Trophoblast cell (in vitro differentiated cells and primary cell): ENCODE results near the gene PKD2.

Experiments used
- DNase-seq, 2 donors: peaks; one replicate each; pipeline ENCODE4 v3.0.0-alpha.2; 2016
- H2AFZ ChIP-seq: 2 replicates; pipeline ENCODE4 v1.6.1; 2013; ENCODE audit warnings: low read length, moderate library complexity, mild to moderate bottlenecking; ENCODE audit not compliant: insufficient read depth, poor library complexity
- H2AK5ac ChIP-seq: 2 replicates; pipeline ENCODE4 v1.6.1; 2013; ENCODE audit warnings: mild to moderate bottlenecking, low read length
- H2BK120ac ChIP-seq: 2 replicates; pipeline ENCODE4 v1.6.1; 2013; ENCODE audit warnings: low read length, mild to moderate bottlenecking, moderate library complexity; ENCODE audit not compliant: insufficient read depth, poor library complexity
- H2BK12ac ChIP-seq: 2 replicates; pipeline ENCODE4 v1.6.1; 2013; ENCODE audit warnings: mild to moderate bottlenecking, low read length, moderate library complexity
- H2BK5ac ChIP-seq: 2 replicates; pipeline ENCODE4 v1.6.1; 2013; ENCODE audit warnings: low read length, low read depth, moderate library complexity, mild to moderate bottlenecking; ENCODE audit not compliant: poor library complexity
- H3K14ac ChIP-seq: 2 replicates; pipeline ENCODE4 v1.6.1; 2013; ENCODE audit warnings: mild to moderate bottlenecking, low read length
- H3K18ac ChIP-seq: 2 replicates; pipeline ENCODE4 v1.6.1; 2013; ENCODE audit warnings: mild to moderate bottlenecking, low read length
- H3K23ac ChIP-seq: 2 replicates; pipeline ENCODE4 v1.6.1; 2013; ENCODE audit warnings: low read length
- H3K27ac ChIP-seq: 2 replicates; pipeline ENCODE4 v1.5.1; 2013; ENCODE audit warnings: low read depth, mild to moderate bottlenecking, inconsistent platforms, low read length, moderate library complexity
- H3K27me3 ChIP-seq: 2 replicates; pipeline ENCODE4 v1.6.1; 2013; ENCODE audit warnings: inconsistent platforms, mild to moderate bottlenecking, low read length, moderate library complexity; ENCODE audit not compliant: insufficient read depth
- H3K36me3 ChIP-seq, 2 experiments: 1 replicate in 1 of 2; 2 replicates in 1 of 2; pipeline ENCODE4 v1.6.1; 2013; ENCODE audit warnings: low read length in 2 of 2, mild to moderate bottlenecking in 2 of 2, moderate library complexity in 1 of 2; ENCODE audit not compliant: insufficient read depth in 2 of 2, control insufficient read depth in 1 of 2
- H3K4ac ChIP-seq: 2 replicates; pipeline ENCODE4 v1.6.1; 2013; ENCODE audit warnings: low read depth, mild to moderate bottlenecking, low read length, moderate library complexity
- H3K4me1 ChIP-seq, 2 experiments: 1 replicate in 1 of 2; 2 replicates in 1 of 2; pipeline ENCODE4 v1.6.1; 2013; ENCODE audit warnings: low read length in 2 of 2, mild to moderate bottlenecking in 2 of 2, moderate library complexity in 1 of 2; ENCODE audit not compliant: insufficient read depth in 2 of 2, control insufficient read depth in 1 of 2
- H3K4me2 ChIP-seq: 2 replicates; pipeline ENCODE4 v1.6.1; 2013; ENCODE audit warnings: inconsistent platforms, mild to moderate bottlenecking, low read length, moderate library complexity
- H3K4me3 ChIP-seq: 2 replicates; pipeline ENCODE4 v1.5.1; 2013; ENCODE audit warnings: mild to moderate bottlenecking, low read depth, low read length, inconsistent platforms
- H3K79me1 ChIP-seq: one replicate; pipeline ENCODE4 v1.6.1; 2013; ENCODE audit warnings: low read length
- H3K79me2 ChIP-seq: 2 replicates; pipeline ENCODE4 v1.6.1; 2013; ENCODE audit warnings: low read length, mild to moderate bottlenecking; ENCODE audit not compliant: control insufficient read depth, insufficient read depth, poor library complexity
- H3K9ac ChIP-seq: 2 replicates; pipeline ENCODE4 v1.6.1; 2013; ENCODE audit warnings: mild to moderate bottlenecking, low read length
- H3K9me3 ChIP-seq: 2 replicates; pipeline ENCODE4 v1.6.1; 2013; ENCODE audit warnings: low read depth, mild to moderate bottlenecking, control low read depth, inconsistent platforms, low read length; ENCODE audit not compliant: insufficient read depth
- H4K12ac ChIP-seq: 2 replicates; pipeline ENCODE4 v1.6.1; 2013; ENCODE audit warnings: low read depth, mild to moderate bottlenecking, low read length, moderate library complexity
- H4K8ac ChIP-seq: 2 replicates; pipeline ENCODE4 v1.6.1; 2013; ENCODE audit warnings: low read depth, mild to moderate bottlenecking, low read length, moderate library complexity
- H4K91ac ChIP-seq: one replicate; pipeline ENCODE4 v1.6.1; 2013; ENCODE audit warnings: low read depth, mild to moderate bottlenecking, low read length, moderate library complexity
- WGBS: extraction: QIAGEN DNeasy Blood & Tissue Kit; methylation state at CpG from one replicate; pipeline ENCODE4 v1.1.7; 2013; ENCODE audit warnings: missing lambda C conversion rate; ENCODE audit not compliant: insufficient read length, insufficient coverage; ENCODE audit errors: extremely low coverage; 5-methylcytosine and 5-hydroxymethylcytosine counted together

PKD2 gene

GRCh38 chr4:88015659-88016295 lies 8.3 kb downstream of the PKD2 start:
- no peak overlapping the region for H4K91ac ChIP-seq
- H2AFZ ChIP-seq, result no peak overlapping the region
- H3K27me3 ChIP-seq, result no peaks in the 10 kb centered on the region
- H3K27ac ChIP-seq, result no peak overlapping the region
- DNase-seq, result no peak
- no peaks in the 10 kb centered on the region for H3K9me3 ChIP-seq
- H2BK5ac ChIP-seq, result no peak overlapping the region
- WGBS, result no CpG with 5 or more reads among the region's 10 CpGs
- no peak overlapping the region for H2AK5ac ChIP-seq
- no peak overlapping the region for H4K8ac ChIP-seq
- H3K23ac ChIP-seq, result no peak overlapping the region
- H3K36me3 ChIP-seq, result peaks cover 2 to 5% of the 10 kb centered on the region in 2 experiments
- H3K4ac ChIP-seq, result no peak overlapping the region
- no peak overlapping the region for H2BK12ac ChIP-seq
- H4K12ac ChIP-seq, result no peak overlapping the region
- H3K14ac ChIP-seq, result no peak overlapping the region
- no peak overlapping the region for H3K4me2 ChIP-seq
- no peak overlapping the region for H3K9ac ChIP-seq
- peaks cover 0 to 4% of the 10 kb centered on the region in 2 experiments for H3K4me1 ChIP-seq
- peaks cover 1% of the 10 kb centered on the region for H3K79me2 ChIP-seq
- peaks cover 2% of the 10 kb centered on the region for H3K79me1 ChIP-seq
- H2BK120ac ChIP-seq, result no peak overlapping the region
- no peak overlapping the region for H3K4me3 ChIP-seq
- H3K18ac ChIP-seq, result no peak overlapping the region

- Histone ChIP-seq H3K27me3 (no peaks in the 10 kb centered on the region), H3K79me1 (peaks cover 2% of the 10 kb centered on the region), H2AFZ (no peak overlapping the region), H2BK12ac (no peak overlapping the region), H3K23ac (no peak overlapping the region), H3K4me2 (no peak overlapping the region), H3K9me3 (no peaks in the 10 kb centered on the region), H4K8ac (no peak overlapping the region), H3K4ac (no peak overlapping the region), H2AK5ac (no peak overlapping the region), H3K18ac (no peak overlapping the region), H3K9ac (no peak overlapping the region), H4K12ac (no peak overlapping the region), H3K14ac (no peak overlapping the region), H3K4me3 (no peak overlapping the region), H3K79me2 (no peaks in the 10 kb centered on the region), H2BK5ac (no peak overlapping the region), H3K36me3 (peaks cover 2 to 9% of the 10 kb centered on the region in 2 experiments), H3K27ac (no peak overlapping the region), H4K91ac (no peak overlapping the region), H2BK120ac (no peak overlapping the region), H3K4me1 (peaks cover 0 to 4% of the 10 kb centered on the region in 2 experiments)
- WGBS, result no CpG with 5 or more reads among the region's 7 CpGs
- peak in 1 of 2 donors; percentile 44 for DNase-seq
These were observed 10.3 kb downstream of the PKD2 start for GRCh38 chr4:88017516-88018297.

- H3K79me1 ChIP-seq, result peaks cover 2% of the 10 kb centered on the region
- no peak overlapping the region for H3K4me3 ChIP-seq
- H3K9me3 ChIP-seq, result no peaks in the 10 kb centered on the region
- H3K79me2 ChIP-seq, result no peaks in the 10 kb centered on the region
- H3K14ac ChIP-seq, result no peak overlapping the region
- H2BK12ac ChIP-seq, result peak overlapping the region; percentile 43
- peak overlapping the region; percentile 1 for H3K4me2 ChIP-seq
- H3K18ac ChIP-seq, result peak overlapping the region; percentile 51
- no peak overlapping the region for H4K12ac ChIP-seq
- H2AK5ac ChIP-seq, result no peak overlapping the region
- peak overlapping the region; percentile 47 for H3K4ac ChIP-seq
- H3K27me3 ChIP-seq, result no peaks in the 10 kb centered on the region
- DNase-seq, result no peak
- H3K36me3 ChIP-seq, result peaks cover 2 to 9% of the 10 kb centered on the region in 2 experiments
- WGBS, result no CpG with 5 or more reads among the region's 5 CpGs
- H2BK120ac ChIP-seq, result no peak overlapping the region
- H3K23ac ChIP-seq, result no peak overlapping the region
- H3K4me1 ChIP-seq, result peaks cover 0 to 4% of the 10 kb centered on the region in 2 experiments
- peak overlapping the region; percentile 43 for H3K27ac ChIP-seq
- no peak overlapping the region for H3K9ac ChIP-seq
- H4K8ac ChIP-seq, result no peak overlapping the region
- no peak overlapping the region for H2AFZ ChIP-seq
- H2BK5ac ChIP-seq, result no peak overlapping the region
- H4K91ac ChIP-seq, result no peak overlapping the region
These were observed 11.0 kb downstream of the PKD2 start for GRCh38 chr4:88018466-88018865.

- Histone ChIP-seq H2BK12ac (no peak overlapping the region), H3K9me3 (peaks cover 4% of the 10 kb centered on the region)
These were observed 14.4 kb downstream of the PKD2 start for GRCh38 chr4:88021824-88022223.

More at GRCh38 chr4:88021824-88022223, 14.4 kb downstream of the PKD2 start:
- no peak overlapping the region for H2BK5ac ChIP-seq
- peak; percentile 19 to 22 for DNase-seq
- H3K4me1 ChIP-seq, result peaks cover 0 to 2% of the 10 kb centered on the region in 2 experiments
- H4K12ac ChIP-seq, result no peak overlapping the region
- H4K8ac ChIP-seq, result no peak overlapping the region
- H3K79me2 ChIP-seq, result no peaks in the 10 kb centered on the region
- H3K4ac ChIP-seq, result no peak overlapping the region
- peaks cover 2% of the 10 kb centered on the region for H3K79me1 ChIP-seq
- H2AK5ac ChIP-seq, result no peak overlapping the region
- H3K14ac ChIP-seq, result no peak overlapping the region
- H3K36me3 ChIP-seq, result peaks cover 9 to 13% of the 10 kb centered on the region in 2 experiments
- H3K4me3 ChIP-seq, result no peak overlapping the region
- no peak overlapping the region for H2BK120ac ChIP-seq
- H3K23ac ChIP-seq, result no peak overlapping the region
- H4K91ac ChIP-seq, result no peak overlapping the region
- H3K18ac ChIP-seq, result no peak overlapping the region
- no peak overlapping the region for H2AFZ ChIP-seq
- H3K4me2 ChIP-seq, result no peak overlapping the region
- no peaks in the 10 kb centered on the region for H3K27me3 ChIP-seq
- H3K9ac ChIP-seq, result no peak overlapping the region
- H3K27ac ChIP-seq, result no peak overlapping the region
